ENCODE data around the gene NTRK3. TPM values are rescaled to one million over a fixed set of nuclear protein-coding genes. Genes with fewer than 3 reads are reported as not detected.

NTRK3 gene
- total and polyA plus RNA-seq, 2 of the 13 experiments (the other 11 are each of a cell fraction or from before 2014, with no cell fraction given), result not detected

- TF ChIP-seq ZFX (CRISPR knock-in tag; IDR thresholded peaks at IDR 0.05; ENCODE audit: low read depth), result no peak
- TF ChIP-seq PLSCR1 (CRISPR knock-in tag; IDR thresholded peaks at IDR 0.05; ENCODE audit: borderline replicate concordance), result no peak
- TF ChIP-seq ZKSCAN5 (CRISPR knock-in tag; IDR thresholded peaks at IDR 0.05), result no peak
- TF ChIP-seq ZNF709 (CRISPR knock-in tag; IDR thresholded peaks at IDR 0.05), result no peak
- TF ChIP-seq JARID2 (CRISPR knock-in tag; IDR thresholded peaks at IDR 0.05; ENCODE audit: insufficient replicate concordance), result no peak
- no peak for TF ChIP-seq LBX2 (CRISPR knock-in tag; IDR thresholded peaks at IDR 0.05; ENCODE audit: borderline replicate concordance)
- TF ChIP-seq ZBTB14 (CRISPR knock-in tag; IDR thresholded peaks at IDR 0.05), result no peak
- TF ChIP-seq ZNF264 (CRISPR knock-in tag; IDR thresholded peaks at IDR 0.05), result no peak
These were observed 20.4 kb upstream of the NTRK3 start (continued) for GRCh38 chr15:88276821-88277410.

GRCh38 chr15:88275804-88276203 is 19.3 kb upstream of the NTRK3 start:
- ATAC-seq (no peak), DNase-seq (ENCODE audit: low spot score) (no peak), FAIRE-seq (no peak)
- 3% methylated on average over 8 of the region's 10 CpGs for WGBS (ENCODE audit: low lambda C conversion rate)
- H3K79me2 ChIP-seq (ENCODE audit: insufficient read depth, low read length), result no peaks in the 10 kb centered on the region
- no peaks in the 10 kb centered on the region for H3K4me1 ChIP-seq (ENCODE audit: insufficient read depth, low read length)
- CTCF ChIA-PET (ENCODE audit: low intra/inter-chr PET ratio, low total read pairs), result no interaction called here
- no peaks in the 10 kb centered on the region for H3K36me3 ChIP-seq (replicated peaks in 1 of 2; ENCODE audit: control insufficient read depth in 1 of 2, insufficient read depth in 2 of 2, low read length in 2 of 2)
- intact Hi-C loops (cut with micrococcal nuclease; ENCODE audit: unreplicated experiment), result no loop called here
- no peak overlapping the region for H3K4me2 ChIP-seq (ENCODE audit: low read depth, low read length)
- peaks cover 4% of the 10 kb centered on the region; the same call in 1 of the 2 replicates for H4K20me1 ChIP-seq (ENCODE audit: insufficient read depth, low read length)
- TF ChIP-seq ZC3H4 (CRISPR knock-in tag; IDR thresholded peaks at IDR 0.05; ENCODE audit: borderline replicate concordance) (no peak), MLX (CRISPR knock-in tag; IDR thresholded peaks at IDR 0.05) (no peak), GLMP (CRISPR knock-in tag; IDR thresholded peaks at IDR 0.05; ENCODE audit: borderline replicate concordance) (no peak), ZNF607 (CRISPR knock-in tag; IDR thresholded peaks at IDR 0.05; ENCODE audit: borderline replicate concordance) (no peak), ZBTB14 (CRISPR knock-in tag; IDR thresholded peaks at IDR 0.05) (no peak), SSRP1 (CRISPR knock-in tag; IDR thresholded peaks at IDR 0.05) (no peak), HOXA5 (CRISPR knock-in tag; IDR thresholded peaks at IDR 0.05) (no peak), IKZF1 (IDR thresholded peaks at IDR 0.05) (no peak)
- POLR2A ChIA-PET, result no interaction called here
- H3K9me3 ChIP-seq (ENCODE audit: low read length), result no peaks in the 10 kb centered on the region
- H3K9ac ChIP-seq (ENCODE audit: insufficient read depth, low read depth, low read length), result no peak overlapping the region
- no peak overlapping the region for H3K4me3 ChIP-seq (replicated peaks in 1 of 3; ENCODE audit: insufficient read depth in 1 of 3, low read depth in 2 of 3, low read length in 3 of 3)
- no peak overlapping the region for H2AFZ ChIP-seq (ENCODE audit: low read length)
- no peaks in the 10 kb centered on the region; a peak in 1 of 5 replicates for H3K27me3 ChIP-seq (ENCODE audit: control insufficient read depth in 1 of 2, insufficient read depth in 2 of 2, low read length in 2 of 2)
- no TSS peak for BruUV-seq (replicated peaks)
- in situ Hi-C loops (cut with HindIII; ENCODE audit: extremely low pct_ligation_motif_present, low pct_unique_long_range_greater_than_20kb), result no loop called here
- H3K27ac ChIP-seq (ENCODE audit: extremely low read length, insufficient read depth, low read length), result no peak overlapping the region
